Measurements from ENCODE around the gene TBC1D22A.

TBC1D22A gene

DNA sequence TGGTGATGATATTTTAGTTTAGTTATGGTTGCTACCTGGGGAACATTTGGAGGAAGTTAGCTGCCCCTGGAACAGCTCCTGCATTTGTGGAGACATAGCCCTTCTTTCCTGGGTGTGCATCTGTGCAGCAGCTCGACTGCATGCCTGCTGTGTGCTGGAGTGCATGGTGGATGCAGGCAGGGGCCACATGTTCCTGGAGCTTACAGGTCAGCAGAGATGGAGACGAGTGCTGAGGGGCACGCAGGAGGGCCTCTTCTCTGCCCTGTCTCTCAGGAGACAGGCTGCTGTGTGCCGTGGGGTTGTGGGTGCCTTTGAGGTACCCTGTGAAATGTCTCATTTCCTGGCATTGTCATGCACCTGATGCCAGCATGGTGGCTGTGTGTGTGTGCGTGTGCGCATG, 87.5 kb downstream of the TBC1D22A start:
- Histone ChIP-seq H3K18ac (ENCODE audit: low read length) (no peak overlapping the region), H2BK5ac (ENCODE audit: low read length) (no peak overlapping the region), H2AK5ac (ENCODE audit: low read length) (no peak overlapping the region), H3K23ac (ENCODE audit: low read length) (no peak overlapping the region), H3K4me3 (ENCODE audit: low read length) (no peak overlapping the region), H4K8ac (ENCODE audit: low read depth, low read length) (no peak overlapping the region), H3K4me1 (ENCODE audit: control insufficient read depth, low read depth, low read length) (no peaks in the 10 kb centered on the region), H3K9ac (ENCODE audit: low read length) (no peak overlapping the region), H3K79me2 (ENCODE audit: control insufficient read depth, insufficient read depth, low read length) (peaks cover 1% of the 10 kb centered on the region), H3K4ac (ENCODE audit: low read depth, low read length) (no peak overlapping the region), H3K27me3 (ENCODE audit: insufficient read depth, low read length, poor library complexity) (no peaks in the 10 kb centered on the region), H4K5ac (ENCODE audit: low read length) (no peak overlapping the region), H2BK120ac (ENCODE audit: low read depth, low read length) (no peak overlapping the region), H3K56ac (ENCODE audit: low read length) (no peak overlapping the region), H3K4me2 (ENCODE audit: low read length) (no peak overlapping the region), H3K79me1 (ENCODE audit: low read length) (peaks cover 4% of the 10 kb centered on the region), H3K36me3 (ENCODE audit: control insufficient read depth, insufficient read depth, low read length) (no peaks in the 10 kb centered on the region), H2BK15ac (replicated peaks; ENCODE audit: low read depth) (no peak overlapping the region), H3K27ac (ENCODE audit: low read depth, low read length) (no peak overlapping the region)
- no peak for DNase-seq
- no CpG with 5 or more reads among the region's 6 CpGs for WGBS (ENCODE audit: extremely low coverage, insufficient coverage, low lambda C conversion rate)

DNA sequence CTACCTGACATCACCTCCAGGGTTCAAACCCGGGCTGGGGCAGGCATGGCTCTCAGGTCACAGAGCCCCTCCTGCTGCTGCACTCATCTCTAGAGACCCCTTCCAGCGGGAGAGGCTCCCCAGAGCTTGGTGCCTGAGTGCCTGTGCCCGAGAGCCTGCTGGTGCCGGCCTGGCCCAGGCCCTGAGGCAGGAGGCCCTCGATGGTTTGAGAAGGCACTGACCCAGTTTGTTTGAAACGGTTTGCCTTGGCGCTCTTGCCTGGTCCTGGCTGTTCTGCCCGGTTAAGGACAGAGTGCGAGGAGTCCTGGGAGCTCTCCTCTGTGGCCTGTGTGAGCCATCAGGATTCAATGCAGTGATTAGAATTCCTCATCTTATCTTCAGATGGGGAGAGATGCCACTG, 88.9 kb downstream of the TBC1D22A start:
- Histone ChIP-seq H3K4ac (ENCODE audit: low read depth, low read length) (no peak overlapping the region), H3K79me2 (ENCODE audit: control insufficient read depth, insufficient read depth, low read length) (peaks cover 1% of the 10 kb centered on the region), H4K8ac (ENCODE audit: low read depth, low read length) (no peak overlapping the region), H3K18ac (ENCODE audit: low read length) (no peak overlapping the region), H3K27me3 (ENCODE audit: insufficient read depth, low read length, poor library complexity) (no peaks in the 10 kb centered on the region), H2BK120ac (ENCODE audit: low read depth, low read length) (no peak overlapping the region), H3K4me1 (ENCODE audit: control insufficient read depth, low read depth, low read length) (no peaks in the 10 kb centered on the region), H3K23ac (ENCODE audit: low read length) (no peak overlapping the region), H3K4me2 (ENCODE audit: low read length) (no peak overlapping the region), H2AK5ac (ENCODE audit: low read length) (no peak overlapping the region), H3K56ac (ENCODE audit: low read length) (no peak overlapping the region), H2BK5ac (ENCODE audit: low read length) (no peak overlapping the region), H4K5ac (ENCODE audit: low read length) (no peak overlapping the region), H3K27ac (ENCODE audit: low read depth, low read length) (no peak overlapping the region), H3K9ac (ENCODE audit: low read length) (no peak overlapping the region), H3K79me1 (ENCODE audit: low read length) (peaks cover 3% of the 10 kb centered on the region), H3K4me3 (ENCODE audit: low read length) (no peak overlapping the region), H2BK15ac (replicated peaks; ENCODE audit: low read depth) (no peak overlapping the region), H3K36me3 (ENCODE audit: control insufficient read depth, insufficient read depth, low read length) (no peaks in the 10 kb centered on the region)
- WGBS (ENCODE audit: extremely low coverage, insufficient coverage, low lambda C conversion rate): no CpG with 5 or more reads among the region's 9 CpGs
- DNase-seq: no peak

GRCh38 chr22:46851941-46852340, 89.5 kb downstream of the TBC1D22A start:
- no peaks in the 10 kb centered on the region for H3K27me3 ChIP-seq (ENCODE audit: insufficient read depth, low read length, poor library complexity)
- H3K79me1 ChIP-seq (ENCODE audit: low read length): peaks cover 4% of the 10 kb centered on the region
- H3K23ac ChIP-seq (ENCODE audit: low read length): no peak overlapping the region
- no peak overlapping the region for H3K56ac ChIP-seq (ENCODE audit: low read length)
- H4K8ac ChIP-seq (ENCODE audit: low read depth, low read length): no peak overlapping the region
- H3K4me2 ChIP-seq (ENCODE audit: low read length): no peak overlapping the region
- H3K27ac ChIP-seq (ENCODE audit: low read depth, low read length): no peak overlapping the region
- H3K18ac ChIP-seq (ENCODE audit: low read length): no peak overlapping the region
- WGBS (ENCODE audit: extremely low coverage, insufficient coverage, low lambda C conversion rate): no CpG with 5 or more reads among the region's 9 CpGs
- H4K5ac ChIP-seq (ENCODE audit: low read length): no peak overlapping the region
- no peak overlapping the region for H3K4ac ChIP-seq (ENCODE audit: low read depth, low read length)
- no peak for DNase-seq
- H2AK5ac ChIP-seq (ENCODE audit: low read length): no peak overlapping the region
- no peak overlapping the region for H2BK15ac ChIP-seq (replicated peaks; ENCODE audit: low read depth)
- H3K79me2 ChIP-seq (ENCODE audit: control insufficient read depth, insufficient read depth, low read length): peaks cover 1% of the 10 kb centered on the region
- H2BK5ac ChIP-seq (ENCODE audit: low read length): no peak overlapping the region
- no peak overlapping the region for H2BK120ac ChIP-seq (ENCODE audit: low read depth, low read length)
- H3K4me1 ChIP-seq (ENCODE audit: control insufficient read depth, low read depth, low read length): no peaks in the 10 kb centered on the region
- H3K4me3 ChIP-seq (ENCODE audit: low read length): no peak overlapping the region
- no peaks in the 10 kb centered on the region for H3K36me3 ChIP-seq (ENCODE audit: control insufficient read depth, insufficient read depth, low read length)
- H3K9ac ChIP-seq (ENCODE audit: low read length): no peak overlapping the region

GRCh38 chr22:46852771-46853170, 90.3 kb downstream of the TBC1D22A start:
- H3K18ac ChIP-seq (ENCODE audit: low read length): no peak overlapping the region
- H3K4ac ChIP-seq (ENCODE audit: low read depth, low read length): no peak overlapping the region
- DNase-seq: no peak
- no CpG with 5 or more reads among the region's 14 CpGs for WGBS (ENCODE audit: extremely low coverage, insufficient coverage, low lambda C conversion rate)
- H4K8ac ChIP-seq (ENCODE audit: low read depth, low read length): no peak overlapping the region
- H3K4me2 ChIP-seq (ENCODE audit: low read length): no peak overlapping the region
- no peak overlapping the region for H3K9ac ChIP-seq (ENCODE audit: low read length)
- H3K79me1 ChIP-seq (ENCODE audit: low read length): peaks cover 1% of the 10 kb centered on the region
- no peak overlapping the region for H3K56ac ChIP-seq (ENCODE audit: low read length)
- no peak overlapping the region for H2AK5ac ChIP-seq (ENCODE audit: low read length)
- H2BK15ac ChIP-seq (replicated peaks; ENCODE audit: low read depth): no peak overlapping the region
- H4K5ac ChIP-seq (ENCODE audit: low read length): no peak overlapping the region
- no peak overlapping the region for H2BK5ac ChIP-seq (ENCODE audit: low read length)
- no peak overlapping the region for H3K4me3 ChIP-seq (ENCODE audit: low read length)
- no peak overlapping the region for H3K27ac ChIP-seq (ENCODE audit: low read depth, low read length)
- no peak overlapping the region for H3K23ac ChIP-seq (ENCODE audit: low read length)
- H3K79me2 ChIP-seq (ENCODE audit: control insufficient read depth, insufficient read depth, low read length): no peaks in the 10 kb centered on the region
- no peak overlapping the region for H2BK120ac ChIP-seq (ENCODE audit: low read depth, low read length)
- H3K36me3 ChIP-seq (ENCODE audit: control insufficient read depth, insufficient read depth, low read length): no peaks in the 10 kb centered on the region
- no peaks in the 10 kb centered on the region for H3K27me3 ChIP-seq (ENCODE audit: insufficient read depth, low read length, poor library complexity)
- H3K4me1 ChIP-seq (ENCODE audit: control insufficient read depth, low read depth, low read length): no peaks in the 10 kb centered on the region

GRCh38 chr22:46853191-46853590, 90.7 kb downstream of the TBC1D22A start:
- H4K5ac ChIP-seq (ENCODE audit: low read length): no peak overlapping the region
- H2BK5ac ChIP-seq (ENCODE audit: low read length): no peak overlapping the region
- no peaks in the 10 kb centered on the region for H3K4me1 ChIP-seq (ENCODE audit: control insufficient read depth, low read depth, low read length)
- H3K36me3 ChIP-seq (ENCODE audit: control insufficient read depth, insufficient read depth, low read length): no peaks in the 10 kb centered on the region
- no peak overlapping the region for H3K4ac ChIP-seq (ENCODE audit: low read depth, low read length)
- no peaks in the 10 kb centered on the region for H3K79me2 ChIP-seq (ENCODE audit: control insufficient read depth, insufficient read depth, low read length)
- no peak overlapping the region for H3K4me3 ChIP-seq (ENCODE audit: low read length)
- peaks cover 1% of the 10 kb centered on the region for H3K79me1 ChIP-seq (ENCODE audit: low read length)
- WGBS (ENCODE audit: extremely low coverage, insufficient coverage, low lambda C conversion rate): no CpG with 5 or more reads among the region's 16 CpGs
- no peak overlapping the region for H2AK5ac ChIP-seq (ENCODE audit: low read length)
- no peak overlapping the region for H3K18ac ChIP-seq (ENCODE audit: low read length)
- H2BK120ac ChIP-seq (ENCODE audit: low read depth, low read length): no peak overlapping the region
- H4K8ac ChIP-seq (ENCODE audit: low read depth, low read length): no peak overlapping the region
- no peak overlapping the region for H3K27ac ChIP-seq (ENCODE audit: low read depth, low read length)
- no peak overlapping the region for H3K23ac ChIP-seq (ENCODE audit: low read length)
- H3K56ac ChIP-seq (ENCODE audit: low read length): no peak overlapping the region
- no peaks in the 10 kb centered on the region for H3K27me3 ChIP-seq (ENCODE audit: insufficient read depth, low read length, poor library complexity)
- no peak overlapping the region for H3K4me2 ChIP-seq (ENCODE audit: low read length)
- no peak for DNase-seq
- H3K9ac ChIP-seq (ENCODE audit: low read length): no peak overlapping the region
- H2BK15ac ChIP-seq (replicated peaks; ENCODE audit: low read depth): no peak overlapping the region

DNA sequence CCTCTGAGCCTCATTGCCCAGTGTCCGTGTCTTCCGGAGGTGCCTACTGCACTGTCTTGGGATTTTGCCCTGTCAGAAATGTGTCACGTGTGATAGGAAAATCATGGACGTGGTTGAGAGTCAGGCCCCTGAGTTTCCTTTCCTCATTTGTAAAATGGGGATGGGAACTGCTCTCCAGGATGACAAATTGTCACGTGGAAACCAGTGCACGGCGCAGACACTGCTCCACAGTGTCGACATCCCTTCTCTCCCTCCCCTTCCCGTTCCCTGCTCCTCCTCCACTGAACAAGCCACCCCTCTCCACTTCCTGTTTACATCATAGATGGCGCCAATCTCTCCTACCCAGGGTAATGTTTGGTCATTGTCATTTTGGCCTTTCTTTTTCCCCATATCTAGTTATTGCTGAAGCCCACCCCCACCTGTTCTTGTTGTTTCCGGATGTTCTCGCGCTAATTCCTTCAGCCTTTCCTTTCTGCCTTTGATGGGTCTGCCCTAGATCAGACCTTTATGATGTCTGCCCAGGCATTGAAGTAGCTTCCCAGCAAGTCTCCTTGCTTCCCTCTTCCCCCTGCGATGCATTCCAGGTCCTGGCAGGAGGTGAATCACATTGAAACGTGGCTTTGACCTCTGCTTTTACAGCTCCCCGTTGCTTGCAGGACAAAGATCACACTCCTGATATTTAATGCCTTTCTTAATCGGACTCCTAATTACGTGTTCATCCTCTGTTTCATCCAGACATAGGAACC, 91.8 kb downstream of the TBC1D22A start:
- no peak overlapping the region for H3K4me3 ChIP-seq (ENCODE audit: low read length)
- H3K79me2 ChIP-seq (ENCODE audit: control insufficient read depth, insufficient read depth, low read length): no peaks in the 10 kb centered on the region
- H4K8ac ChIP-seq (ENCODE audit: low read depth, low read length): no peak overlapping the region
- no peak overlapping the region for H3K27ac ChIP-seq (ENCODE audit: low read depth, low read length)
- no peak overlapping the region for H3K4me2 ChIP-seq (ENCODE audit: low read length)
- no peaks in the 10 kb centered on the region for H3K36me3 ChIP-seq (ENCODE audit: control insufficient read depth, insufficient read depth, low read length)
- no peak overlapping the region for H2BK5ac ChIP-seq (ENCODE audit: low read length)
- H4K5ac ChIP-seq (ENCODE audit: low read length): no peak overlapping the region
- no CpG with 5 or more reads among the region's 18 CpGs for WGBS (ENCODE audit: extremely low coverage, insufficient coverage, low lambda C conversion rate)
- H3K23ac ChIP-seq (ENCODE audit: low read length): no peak overlapping the region
- no peaks in the 10 kb centered on the region for H3K27me3 ChIP-seq (ENCODE audit: insufficient read depth, low read length, poor library complexity)
- peaks cover 1% of the 10 kb centered on the region for H3K79me1 ChIP-seq (ENCODE audit: low read length)
- H3K4ac ChIP-seq (ENCODE audit: low read depth, low read length): no peak overlapping the region
- H2BK120ac ChIP-seq (ENCODE audit: low read depth, low read length): no peak overlapping the region
- H2AK5ac ChIP-seq (ENCODE audit: low read length): no peak overlapping the region
- H3K18ac ChIP-seq (ENCODE audit: low read length): no peak overlapping the region
- no peak overlapping the region for H2BK15ac ChIP-seq (replicated peaks; ENCODE audit: low read depth)
- H3K9ac ChIP-seq (ENCODE audit: low read length): no peak overlapping the region
- no peaks in the 10 kb centered on the region for H3K4me1 ChIP-seq (ENCODE audit: control insufficient read depth, low read depth, low read length)
- no peak for DNase-seq
- H3K56ac ChIP-seq (ENCODE audit: low read length): no peak overlapping the region

Measured in mesendoderm (in vitro differentiated cells).